D721Med (cell line): ENCODE measurements around the gene KDM3B.

ENCODE experiments used
- DNase-seq: peaks from one replicate; pipeline ENCODE4 v3.0.0; 2011; ENCODE audit warnings: low spot score; ENCODE audit not compliant: insufficient read length
- FAIRE-seq: peaks from 2 replicates; lab custom pipeline; 2011; peaks lifted over from hg19 to GRCh38; lab: Jason Lieb, UNC
- CTCF ChIP-seq: IDR thresholded peaks from 2 replicates; pipeline ENCODE4 v1.5.1; 2012; ENCODE audit warnings: mild to moderate bottlenecking, control low read depth; ENCODE audit not compliant: insufficient read depth; ENCODE audit errors: missing control alignments

KDM3B gene

DNA sequence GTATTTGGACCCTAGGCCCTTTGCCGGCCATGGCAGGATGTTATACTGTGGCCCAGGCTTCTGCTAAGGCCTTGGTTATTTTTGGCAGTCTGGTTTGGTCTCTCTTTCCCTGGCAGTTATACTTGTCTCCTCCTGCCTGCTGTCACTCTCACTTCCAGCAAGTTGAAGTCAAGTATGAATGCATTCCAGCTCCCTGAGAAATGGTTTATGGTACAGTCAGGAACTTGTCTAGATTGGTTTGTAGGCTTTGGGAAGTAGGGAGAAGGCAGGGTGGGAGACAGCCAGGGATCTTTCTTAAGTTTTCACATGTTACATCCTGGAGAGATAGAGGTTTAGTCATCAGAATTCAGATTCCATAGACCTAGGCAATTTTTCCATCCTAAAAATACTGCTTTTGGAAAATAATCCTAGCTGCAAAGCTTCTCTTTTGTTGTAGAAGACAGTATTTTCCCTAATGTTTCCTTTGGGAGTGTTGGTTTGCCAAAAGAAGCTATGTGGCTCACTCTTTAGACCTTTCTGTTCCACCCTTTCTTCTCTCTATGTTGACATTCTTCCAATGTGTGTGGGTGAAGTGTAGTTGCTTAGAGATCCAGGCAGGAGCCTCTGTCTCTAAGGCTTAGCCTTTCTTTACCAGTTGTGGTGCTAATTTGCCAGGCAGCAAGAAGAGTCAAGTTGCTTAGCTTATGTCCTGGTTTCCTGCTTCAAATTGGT, 2.5 kb upstream of the KDM3B start:
- no peak for FAIRE-seq
- no peak for TF ChIP-seq CTCF

GRCh38 chr5:138350563-138350890, 2.0 kb upstream of the KDM3B start:
- DNase-seq (no peak), FAIRE-seq (no peak)
- no peak for TF ChIP-seq CTCF

More for the DNA sequence above, 2.5 kb upstream of the KDM3B start:
- no peak for DNase-seq

GRCh38 chr5:138351056-138351455, 1.4 kb upstream of the KDM3B start:
- DNase-seq (no peak), FAIRE-seq (no peak)
- no peak for TF ChIP-seq CTCF

DNA sequence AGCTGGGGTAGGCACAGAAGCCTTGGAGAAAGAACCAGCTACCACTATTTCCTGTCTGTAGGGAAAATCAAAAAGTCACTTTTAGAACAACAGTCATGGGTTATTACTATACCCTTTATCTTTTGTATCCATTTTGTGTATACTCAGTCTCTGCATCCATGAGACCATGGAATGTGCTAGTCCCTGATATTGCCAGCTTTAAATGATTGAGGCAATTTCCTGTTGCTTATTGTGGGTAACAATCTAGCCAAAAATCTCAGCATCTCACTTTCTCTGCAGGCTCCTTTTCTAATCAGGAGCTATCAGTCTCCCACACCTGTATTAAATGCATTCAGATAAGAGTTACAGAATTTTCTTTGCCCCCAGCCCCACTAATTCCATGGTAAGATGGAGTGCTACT, 968 bp upstream of the KDM3B start:
- DNase-seq = no peak
- no peak for TF ChIP-seq CTCF
- FAIRE-seq = no peak

- peak; percentile 29 for TF ChIP-seq CTCF
- FAIRE-seq = no peak
- no peak for DNase-seq
These were observed 456 bp downstream of the KDM3B start for GRCh38 chr5:138352722-138353559.

DNA sequence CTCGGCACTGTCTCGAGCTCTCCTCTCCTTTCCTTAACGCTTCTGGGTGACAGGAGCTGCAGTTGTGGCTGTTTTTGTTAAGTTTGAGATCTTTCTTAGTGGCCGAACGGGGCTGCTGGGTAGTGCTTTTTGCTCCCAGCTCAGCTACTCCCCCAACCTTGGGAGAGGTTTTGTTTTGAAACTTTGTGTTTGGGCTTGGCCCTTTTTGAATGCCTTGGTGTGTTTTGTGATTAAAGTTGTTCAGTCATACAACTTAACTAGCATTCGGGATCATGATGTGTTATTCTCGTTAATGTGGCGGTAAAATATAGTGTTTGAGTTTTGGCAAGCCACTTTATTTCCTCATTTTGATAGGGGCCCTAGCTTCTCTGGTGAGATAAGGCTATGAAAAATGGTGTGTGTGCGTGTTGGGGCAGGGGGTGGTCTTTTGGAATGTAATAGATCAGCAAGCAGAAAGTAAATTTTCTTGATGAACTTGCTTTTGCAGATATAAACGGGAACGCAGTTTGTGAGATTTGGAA, 1.1 kb downstream of the KDM3B start:
- TF ChIP-seq CTCF = no peak
- FAIRE-seq (no peak), DNase-seq (no peak)
